NCI-H774 (cell line): ENCODE results near the gene DLG4.
A peak's percentile ranks its signal among the peaks of the same experiment; 100 is the strongest.
"Not testable (repeated sequence)": the region's sequence is repeated elsewhere in the genome, so short reads cannot be mapped to it uniquely, and the experiment has no call there.

Experiments
- DNase-seq: peaks from one replicate; lab custom pipeline; 2025; lab: John Stamatoyannopoulos, UW

Gene DLG4

DNA sequence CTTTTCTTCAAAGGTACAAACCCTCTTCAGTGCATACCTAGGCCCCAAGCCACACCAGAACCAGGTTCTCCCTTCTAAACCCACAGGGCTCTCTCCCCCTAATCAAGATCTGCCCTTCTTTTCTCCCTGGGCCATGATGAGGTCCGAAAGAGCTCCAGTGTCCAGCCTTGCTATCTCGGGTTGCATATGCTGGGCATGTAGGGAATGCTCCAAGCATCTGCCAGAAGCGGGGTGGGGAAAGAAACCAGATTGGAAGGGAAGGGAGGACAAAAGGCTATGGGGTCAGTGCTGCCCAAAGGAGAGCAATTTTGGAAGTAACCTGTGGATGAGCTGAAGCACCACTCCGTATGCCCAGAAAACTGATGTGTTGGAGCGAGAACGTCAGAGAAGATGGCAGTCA, 29.6 kb upstream of the DLG4 start:
- no peak for DNase-seq

DNA sequence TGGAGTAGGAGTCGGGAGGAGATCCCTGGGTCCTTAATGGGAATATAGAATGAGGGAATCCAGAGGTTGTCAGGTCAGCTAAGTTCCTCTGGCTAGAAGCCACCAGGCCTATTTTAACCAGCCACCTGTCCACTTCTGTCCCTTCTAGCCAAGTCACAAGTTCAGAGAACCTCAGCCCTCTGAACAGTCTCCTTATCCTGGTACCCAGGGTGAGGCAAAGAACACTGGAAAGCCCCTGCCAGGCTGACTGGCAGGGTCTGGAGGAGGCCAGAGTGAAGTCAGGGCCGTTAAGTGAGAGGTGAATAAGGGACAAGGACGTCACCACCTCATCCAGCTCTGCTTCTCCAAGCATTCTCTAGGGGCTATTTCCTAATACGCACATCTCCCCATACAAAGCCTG, 29.2 kb upstream of the DLG4 start:
- no peak for DNase-seq

DNA sequence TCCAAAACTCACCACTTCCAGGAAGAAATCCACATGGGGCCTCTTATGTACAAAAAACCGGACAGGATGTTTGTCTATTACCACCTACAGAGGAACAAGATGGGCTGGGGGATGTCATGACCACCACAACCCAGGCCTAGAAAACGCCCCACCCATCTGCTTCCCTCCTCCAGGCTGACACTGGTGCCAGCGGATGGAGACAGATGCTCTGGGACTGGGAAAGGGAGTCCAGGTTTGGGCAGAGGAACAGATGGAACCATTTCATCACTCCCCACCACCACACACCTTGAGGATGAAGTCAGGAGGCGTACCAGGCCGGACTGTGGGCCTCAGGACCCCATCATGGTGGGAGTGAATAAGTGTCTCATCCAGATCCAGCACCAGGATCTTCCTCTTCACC, 27.1 kb upstream of the DLG4 start:
- no peak for DNase-seq

DNA sequence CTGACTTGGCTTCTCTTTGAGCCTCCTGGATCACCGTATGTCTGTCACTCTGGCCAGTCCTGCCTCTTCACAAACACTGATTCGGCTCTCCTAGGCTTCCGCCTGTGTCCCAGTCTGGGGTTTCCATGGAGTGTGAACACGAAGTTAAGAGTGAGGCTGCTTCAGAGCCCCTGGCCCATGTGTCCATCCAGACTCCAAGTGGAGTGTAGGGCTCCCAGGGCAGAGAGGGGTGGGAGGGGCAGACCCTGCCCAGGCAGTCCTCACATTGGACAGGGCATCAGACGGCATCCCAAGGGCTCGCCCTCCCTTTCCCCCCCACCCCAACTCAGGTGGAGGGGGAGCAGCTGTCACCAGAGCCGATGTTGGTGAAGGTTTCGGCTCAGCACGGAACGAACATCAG, 24.2 kb upstream of the DLG4 start:
- not testable (repeated sequence) for DNase-seq

DNA sequence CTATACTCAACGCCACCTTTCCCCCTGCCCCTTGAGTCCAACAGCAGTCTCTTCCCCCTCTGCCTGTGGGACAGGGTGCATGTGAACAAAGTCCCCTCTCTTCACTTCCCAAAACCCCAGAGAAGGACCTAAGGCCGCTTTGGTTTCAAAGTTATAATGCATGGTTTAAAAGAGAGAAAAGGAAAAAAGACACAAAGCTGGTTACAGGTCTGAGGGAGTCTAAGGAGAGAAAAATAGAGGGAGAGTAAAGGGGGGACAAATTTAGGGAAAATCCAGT, 23.8 kb upstream of the DLG4 start:
- DNase-seq: no peak

DNA sequence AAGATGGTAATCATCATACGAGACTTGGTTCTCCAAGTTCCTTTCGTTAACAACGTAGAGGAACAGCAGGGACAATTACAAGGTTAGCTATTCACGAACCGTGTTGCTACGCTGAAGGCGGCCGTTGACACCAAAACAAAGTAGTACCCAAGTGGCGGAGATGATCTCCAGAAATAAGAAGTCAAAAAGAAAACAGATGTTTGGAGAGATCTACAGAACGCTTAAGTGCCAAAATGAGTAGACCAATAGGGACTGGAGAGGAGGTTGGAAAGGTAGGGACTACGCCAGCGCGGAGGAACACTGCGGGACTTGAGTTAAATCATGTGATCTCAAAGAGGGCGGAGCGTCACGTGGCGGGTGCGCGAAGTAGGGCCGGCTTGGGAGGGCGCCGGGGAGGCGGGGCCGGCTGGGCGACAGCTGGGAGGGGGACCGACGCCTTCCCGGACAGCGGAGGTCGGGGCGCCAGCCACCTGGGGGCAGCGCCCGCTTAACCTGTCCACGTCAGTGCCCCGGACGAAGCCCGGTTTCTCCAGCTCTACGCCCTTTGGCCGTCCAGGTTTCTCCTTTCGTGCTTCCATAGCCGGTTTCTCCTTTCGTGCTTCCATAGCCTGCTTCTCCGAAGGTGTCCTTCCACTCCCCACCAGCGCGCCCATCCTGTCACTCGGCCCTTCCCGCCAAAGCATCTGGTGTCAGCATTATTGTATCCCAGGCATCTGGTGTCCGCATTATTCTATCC, 23.2 kb upstream of the DLG4 start:
- peak; percentile 79 for DNase-seq

DNA sequence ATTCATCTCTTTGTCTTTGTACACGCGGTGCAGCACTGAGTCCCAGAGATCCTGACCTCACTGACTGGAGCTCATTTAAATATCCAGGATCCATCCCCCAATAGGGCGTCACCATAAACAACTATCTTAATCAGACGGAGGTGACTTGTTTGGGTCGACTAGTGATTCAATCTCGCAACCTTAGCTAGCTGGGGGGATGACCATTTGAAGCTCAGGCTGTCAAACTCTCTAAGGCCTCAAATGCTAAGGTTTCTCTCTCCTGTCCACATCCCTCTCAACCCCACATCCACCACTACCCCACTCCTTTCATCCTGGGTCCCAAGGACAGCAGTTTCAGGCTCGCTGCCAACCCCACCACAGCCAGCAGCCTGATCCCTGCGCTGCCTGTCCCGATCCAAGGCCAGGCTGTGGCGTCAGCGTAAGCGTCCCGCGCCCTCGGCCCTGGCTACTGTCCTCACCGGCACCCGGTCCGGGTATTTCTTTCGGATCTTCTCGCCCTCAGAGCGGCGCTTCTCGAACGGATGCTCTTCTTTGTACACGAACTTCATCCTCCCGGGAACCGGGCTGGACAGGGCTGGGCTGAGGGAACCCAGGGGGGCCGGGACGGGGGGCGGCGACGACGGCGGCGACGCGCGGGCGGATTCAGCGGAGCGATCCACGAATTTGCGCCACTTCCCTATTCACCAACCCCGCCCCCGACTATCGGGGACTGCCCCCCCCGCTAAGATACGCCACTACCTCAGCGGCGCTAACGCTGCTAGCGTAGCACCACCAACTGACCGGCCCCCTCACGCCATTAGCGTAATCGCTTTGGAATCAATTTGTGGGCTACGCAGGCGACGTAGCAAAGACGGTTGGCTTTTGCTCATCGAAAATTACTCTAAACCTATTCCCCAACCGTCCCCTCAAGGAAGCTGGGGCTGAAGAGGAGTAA, 22.4 kb upstream of the DLG4 start, which contains the start of gene GABARAP:
GABARAP (minus strand) TSS at position 667 of the 934 bp plus-strand sequence; CDS start at position 548, 119 bp downstream.
- DNase-seq: peak; percentile 64

DNA sequence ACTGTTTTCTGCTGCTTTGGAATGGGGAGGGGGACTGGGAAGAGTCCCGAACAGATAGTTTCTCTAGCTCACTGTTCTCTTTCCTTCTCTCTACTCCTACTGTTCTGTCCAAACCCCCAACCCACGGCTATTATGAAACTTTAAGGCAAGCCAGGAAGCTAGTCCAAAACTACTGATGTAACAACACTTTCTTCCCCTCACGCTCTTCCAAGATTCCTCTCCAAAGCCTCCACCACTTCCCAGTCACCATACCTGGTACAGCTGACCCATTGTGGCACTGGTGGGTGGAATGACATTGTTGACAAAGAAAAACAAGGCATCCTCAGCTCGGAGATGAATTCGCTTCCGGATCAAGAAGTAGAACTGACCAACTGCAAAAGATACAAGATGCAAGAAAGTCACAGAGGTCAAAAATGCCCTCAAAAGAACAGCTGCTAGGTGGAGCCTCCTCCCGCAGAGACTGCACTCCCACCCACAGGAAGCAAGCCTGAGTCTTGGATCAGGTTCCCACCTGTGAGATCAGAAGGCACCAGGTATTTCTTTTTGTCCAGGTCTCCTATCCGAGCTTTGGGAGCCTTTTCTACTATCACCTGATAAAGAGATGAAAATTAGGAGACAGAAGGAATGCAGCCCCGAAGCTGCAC, 21.6 kb upstream of the DLG4 start:
- DNase-seq: no peak

DNA sequence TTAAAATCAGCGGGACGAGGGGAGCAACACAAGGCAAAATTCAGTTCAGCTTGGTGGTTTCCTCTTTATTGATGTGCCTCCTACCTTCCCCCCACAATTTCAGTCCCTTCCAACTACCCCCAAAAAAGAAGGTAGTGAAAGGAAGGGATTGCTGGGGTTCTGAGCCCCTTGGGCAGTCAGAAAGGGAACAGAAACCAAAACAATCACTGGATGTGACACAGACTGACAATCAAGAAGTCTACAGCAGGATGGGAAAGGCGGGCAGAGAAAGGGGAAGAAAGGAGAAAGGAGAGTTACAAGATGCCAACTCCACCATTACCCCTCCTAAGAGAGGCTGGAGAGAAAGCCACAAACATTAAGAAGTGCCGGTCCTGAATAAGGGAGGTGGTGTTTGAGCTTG, 20.7 kb upstream of the DLG4 start:
- no peak for DNase-seq

DNA sequence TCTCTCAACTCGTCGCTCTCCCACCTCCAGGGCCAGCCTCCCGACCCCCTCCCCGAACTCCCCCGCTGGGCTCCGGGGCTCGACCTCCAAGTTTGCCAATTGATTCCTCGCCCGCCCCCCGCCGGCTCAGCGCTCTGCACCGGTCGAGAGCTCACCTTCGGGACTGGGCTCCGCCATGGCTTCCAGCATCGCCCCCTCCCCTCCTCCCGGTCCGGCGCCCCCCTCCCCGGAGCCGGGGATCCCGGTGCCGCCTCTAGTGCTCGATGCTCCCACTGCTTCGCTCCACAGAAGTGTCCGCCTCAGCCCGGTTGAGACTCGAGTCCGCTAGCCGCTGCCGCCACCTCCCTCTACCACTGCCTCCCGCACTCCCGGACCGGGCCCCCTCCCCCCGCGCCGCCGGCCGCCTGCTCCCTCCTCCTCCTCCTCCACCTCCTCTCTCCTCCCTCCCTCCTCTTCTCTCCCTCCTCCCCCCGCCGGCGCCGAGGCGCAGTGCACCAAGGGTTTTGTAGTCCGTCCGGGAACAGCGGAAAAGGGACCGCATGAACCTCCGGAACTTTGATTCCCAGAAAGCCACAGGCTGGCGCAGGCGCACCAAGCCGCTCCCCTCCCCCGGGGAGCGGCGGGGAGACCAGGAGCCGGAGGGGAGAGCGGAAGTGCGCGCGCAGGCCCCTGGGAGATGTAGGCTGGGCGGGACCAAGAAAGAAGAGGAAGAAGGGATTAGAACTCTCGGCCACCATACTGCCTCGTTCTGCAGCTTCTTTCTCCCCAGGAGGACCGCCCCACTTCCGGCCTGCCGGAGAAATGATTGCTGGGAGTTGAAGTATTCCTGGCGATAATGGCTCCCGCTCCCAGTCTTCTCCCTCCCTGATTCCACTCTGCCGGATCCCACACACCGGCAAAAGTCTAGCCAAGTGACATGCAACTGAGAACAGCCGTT, 19.7 kb upstream of the DLG4 start, which contains the start of gene PHF23:
PHF23 (minus strand) TSS at position 367 of the 937 bp plus-strand sequence; CDS start at position 189, 178 bp downstream.
- peak; percentile 93 for DNase-seq

DNA sequence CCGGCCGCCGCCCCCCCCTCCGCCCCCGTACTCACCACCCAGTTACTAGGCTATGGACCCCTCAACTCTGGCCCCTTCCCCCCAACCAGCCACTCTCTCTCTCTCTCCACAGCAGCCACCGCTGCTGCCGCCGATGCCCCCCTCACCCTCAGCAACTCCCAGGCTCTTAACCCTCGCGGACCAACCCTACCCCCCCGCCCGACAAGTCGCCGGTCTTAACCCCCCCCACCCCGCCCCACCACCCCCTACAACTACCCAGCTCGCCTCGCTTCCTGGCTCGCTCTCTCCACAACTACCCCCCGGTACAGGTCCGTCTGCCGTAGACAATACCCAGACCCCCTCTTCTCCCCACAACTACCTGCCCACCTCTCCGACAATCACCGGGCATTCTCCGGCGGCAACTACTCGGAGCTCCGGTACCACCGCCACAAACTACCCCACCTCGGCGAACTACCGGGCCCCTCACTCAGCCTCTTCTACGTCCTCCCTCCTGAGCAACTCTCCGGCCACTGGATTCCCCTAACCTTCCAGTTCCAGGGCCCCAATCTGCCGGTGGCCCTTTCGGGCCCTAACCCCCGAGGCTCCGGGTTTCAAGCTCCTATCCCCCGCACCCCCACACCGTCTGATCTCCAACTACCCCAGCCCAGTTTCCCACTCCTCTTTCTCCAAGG, 18.9 kb upstream of the DLG4 start:
- DNase-seq: no peak

DNA sequence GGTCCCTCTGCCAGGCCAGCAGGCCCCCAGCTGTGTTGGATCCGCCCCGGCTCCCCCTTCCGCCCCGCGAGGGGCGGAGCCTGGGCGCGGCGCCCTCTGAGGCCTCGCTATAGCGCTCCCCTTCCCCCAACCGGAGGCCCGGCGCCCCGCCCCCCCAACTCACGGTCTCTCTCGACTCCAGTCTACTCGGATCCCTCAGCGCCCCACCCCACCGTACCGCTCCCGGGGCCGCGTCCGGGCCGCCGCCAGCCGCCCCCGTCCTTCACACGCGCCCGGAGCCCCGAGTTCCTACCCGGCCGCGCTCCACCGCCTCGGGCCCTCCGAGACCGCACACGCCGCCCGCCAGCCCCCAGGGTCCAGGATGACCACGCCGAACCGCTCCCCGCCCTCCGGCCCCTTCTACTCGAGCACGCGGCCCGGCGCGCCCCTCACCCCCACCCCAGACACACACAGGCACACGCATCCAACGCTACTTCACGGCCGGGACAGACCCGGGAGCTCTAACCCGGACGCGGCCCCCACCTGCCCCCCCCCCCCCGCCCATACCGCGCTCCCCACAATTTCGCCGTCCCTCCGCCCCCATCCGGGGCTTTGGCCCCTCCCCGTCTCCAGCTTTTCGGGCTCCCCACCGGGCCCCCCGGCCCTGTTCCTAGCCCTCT, 18.3 kb upstream of the DLG4 start:
- DNase-seq: peak; percentile 29

DNA sequence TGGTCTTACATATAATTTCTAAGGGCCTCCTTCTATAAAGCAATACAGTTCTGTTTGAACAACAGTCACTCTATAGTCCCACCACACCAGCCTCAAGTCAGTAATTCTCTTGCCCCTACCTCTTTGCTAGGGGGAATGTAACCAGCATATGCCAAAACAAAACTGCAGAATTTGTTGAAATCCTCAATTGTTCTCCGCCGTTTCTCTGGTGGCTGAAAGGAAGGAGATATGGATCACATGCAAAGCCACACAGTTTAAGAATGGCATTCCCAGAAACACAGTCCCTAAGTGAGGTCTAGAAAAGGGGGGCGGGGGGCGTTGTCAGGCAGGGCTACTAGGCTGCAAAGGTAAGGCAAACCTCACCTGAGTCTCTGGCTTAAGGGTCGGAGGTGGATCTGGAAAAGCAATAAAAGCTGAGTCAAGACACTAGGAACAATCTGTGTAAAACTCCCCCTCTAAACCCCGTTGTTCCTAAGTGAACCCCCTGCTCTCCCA, 17.7 kb upstream of the DLG4 start:
- no peak for DNase-seq

DNA sequence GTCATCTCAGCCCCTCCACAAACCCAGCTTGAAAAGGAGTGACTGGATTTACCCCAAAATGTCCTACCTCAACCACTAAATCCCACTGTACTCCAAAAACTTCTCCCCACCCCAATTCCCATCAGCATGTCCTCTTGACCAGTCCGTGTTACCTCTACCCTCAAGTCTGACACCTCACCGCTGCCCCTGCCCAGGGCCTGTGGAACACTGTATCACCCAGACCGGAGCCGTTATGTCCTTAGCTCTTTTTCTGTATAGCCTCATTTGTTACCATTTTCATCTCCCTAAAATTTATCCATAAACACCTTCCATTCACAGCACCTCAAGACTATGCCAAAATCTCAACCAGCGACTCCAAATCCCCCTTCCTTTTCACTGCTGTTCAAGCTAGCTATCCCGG, 17.2 kb upstream of the DLG4 start:
- DNase-seq: no peak

DNA sequence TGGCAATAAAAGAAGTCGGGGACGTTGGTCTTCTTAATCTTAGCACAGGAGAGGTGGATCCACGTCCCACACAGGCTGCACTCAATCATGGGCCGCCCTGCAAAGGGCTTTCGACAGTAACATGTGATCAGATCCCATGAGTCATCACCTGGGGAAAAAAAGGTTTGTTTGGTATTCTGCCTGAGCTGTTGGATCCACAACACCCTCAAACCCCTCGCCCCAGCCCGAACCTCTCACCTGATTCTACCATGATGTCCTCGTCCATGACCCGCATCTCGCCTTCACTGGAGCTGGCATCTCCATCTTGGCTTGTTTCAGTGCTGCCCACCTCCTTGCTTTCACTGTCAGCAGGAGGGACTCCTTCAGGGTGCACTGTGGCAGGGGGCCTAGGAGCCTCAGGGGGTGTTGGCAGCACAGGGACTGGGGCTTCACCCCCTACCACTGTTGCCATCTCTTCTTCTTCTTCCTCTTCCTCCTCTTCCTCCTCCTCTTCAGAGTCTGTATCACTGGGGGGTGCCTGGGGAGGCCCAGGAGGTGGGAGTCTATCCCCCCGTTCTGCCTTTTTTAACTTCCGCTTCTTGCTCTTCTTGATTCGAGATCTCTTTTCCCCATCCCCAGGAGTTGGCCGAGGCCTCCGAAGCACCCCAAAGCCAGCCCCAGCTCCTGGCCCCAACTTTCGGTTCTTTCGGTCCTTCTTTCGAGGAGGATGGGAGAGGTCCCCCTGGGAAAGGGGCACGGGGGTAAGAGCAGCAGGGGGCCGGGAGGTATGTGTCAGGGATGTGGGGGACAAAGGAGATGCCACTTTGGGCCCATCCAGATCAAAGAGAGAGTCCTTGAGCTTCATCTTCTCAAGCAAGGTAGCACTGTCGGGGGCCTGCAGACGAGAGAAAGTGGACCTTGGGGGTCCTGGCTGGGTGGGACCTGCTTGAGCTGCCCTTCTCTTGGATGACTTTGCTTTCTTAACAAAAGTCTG, 16.3 kb upstream of the DLG4 start:
- no peak for DNase-seq

DNA sequence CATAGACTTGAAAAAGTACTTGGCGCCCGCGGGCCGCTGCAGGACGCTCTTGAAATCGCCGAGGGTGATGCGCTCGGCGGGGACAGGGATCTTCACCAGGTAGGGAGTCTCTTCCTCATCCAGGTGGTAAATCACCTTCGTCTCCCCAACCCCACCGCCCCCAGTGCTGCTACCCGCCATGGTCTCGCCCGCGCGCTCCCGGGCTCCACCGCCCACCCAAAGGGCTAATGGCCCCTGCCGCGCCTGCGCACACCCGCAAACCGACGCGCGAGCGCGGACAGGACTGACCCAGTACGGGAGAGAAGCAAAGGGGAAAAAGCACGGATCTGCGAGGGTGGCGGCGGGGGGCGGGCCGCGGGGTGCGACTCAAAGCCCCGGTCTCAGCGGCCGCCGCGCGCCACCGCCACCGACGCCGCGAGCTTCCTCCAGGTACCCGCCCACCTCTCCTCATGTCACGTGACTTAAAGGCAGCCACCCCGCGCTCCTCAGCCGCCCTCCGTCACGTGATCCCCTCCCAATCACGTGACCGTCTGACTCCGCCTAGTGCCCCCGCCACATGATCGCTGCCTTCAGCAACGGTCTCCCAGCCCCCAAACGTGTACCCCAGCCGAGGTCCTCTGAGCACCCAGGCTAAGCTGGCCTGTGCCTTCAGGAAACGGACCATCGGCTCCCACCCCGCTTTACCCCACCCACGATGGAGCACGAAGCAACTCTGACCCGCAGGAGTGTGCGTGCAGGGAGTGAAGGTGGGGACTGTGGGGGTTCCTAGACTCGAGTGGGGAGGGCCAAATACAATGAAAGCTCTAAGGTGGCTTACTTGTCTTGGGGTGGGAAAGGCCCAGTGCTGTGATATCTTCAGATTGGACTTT, 14.7 kb upstream of the DLG4 start, which contains the start of gene DVL2:
DVL2 (minus strand) TSS at position 435 of the 869 bp plus-strand sequence; CDS start at position 180, 255 bp downstream.
- peak; percentile 60 for DNase-seq

DNA sequence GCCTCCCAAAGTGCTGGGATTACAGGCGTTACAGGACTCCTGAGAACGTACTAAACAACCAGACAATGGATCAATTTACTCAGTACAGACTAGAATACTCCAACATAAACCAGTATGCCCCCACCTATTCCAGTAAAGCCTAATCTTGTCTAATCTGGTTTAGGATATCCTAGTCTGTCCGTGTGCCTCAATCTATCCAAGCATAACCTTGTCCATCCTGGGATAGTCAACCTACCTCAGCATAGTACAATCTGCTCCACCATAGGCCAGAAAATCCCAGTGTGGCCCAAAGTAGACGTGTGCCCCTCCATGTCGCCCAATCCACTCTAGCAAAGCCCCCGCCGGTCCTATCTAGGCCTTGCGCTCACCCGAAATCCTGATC, 14.1 kb upstream of the DLG4 start:
- no peak for DNase-seq

DNA sequence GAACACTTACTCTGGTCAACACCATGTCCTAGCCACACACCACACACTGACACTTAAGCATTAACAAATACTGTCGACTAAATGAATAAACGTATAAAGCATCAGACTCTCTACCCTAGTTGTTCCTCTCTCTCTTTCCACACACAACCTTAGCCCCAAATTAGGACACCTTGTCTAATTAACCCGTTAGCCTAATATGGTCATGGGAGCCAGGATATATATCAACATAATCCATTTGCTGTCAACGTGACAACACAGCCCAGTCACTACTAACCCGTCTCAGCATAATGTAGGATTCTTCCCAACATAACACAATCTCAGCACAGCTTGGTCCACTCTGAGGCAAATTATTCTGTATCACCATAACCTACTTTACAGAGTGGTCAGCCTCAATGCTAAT, 12.5 kb upstream of the DLG4 start:
- DNase-seq: no peak
